NCI-H2227 treated with DMSO at 0.1 percent for 48 hours (cell line): ENCODE results near the gene PSTPIP2.
"Not testable (repeated sequence)": the region's sequence is repeated elsewhere in the genome, so short reads cannot be mapped to it uniquely, and the experiment has no call there.

Experiments used
- DNase-seq: peaks from one replicate; lab custom pipeline; 2025; lab: John Stamatoyannopoulos, UW

PSTPIP2 gene

DNA sequence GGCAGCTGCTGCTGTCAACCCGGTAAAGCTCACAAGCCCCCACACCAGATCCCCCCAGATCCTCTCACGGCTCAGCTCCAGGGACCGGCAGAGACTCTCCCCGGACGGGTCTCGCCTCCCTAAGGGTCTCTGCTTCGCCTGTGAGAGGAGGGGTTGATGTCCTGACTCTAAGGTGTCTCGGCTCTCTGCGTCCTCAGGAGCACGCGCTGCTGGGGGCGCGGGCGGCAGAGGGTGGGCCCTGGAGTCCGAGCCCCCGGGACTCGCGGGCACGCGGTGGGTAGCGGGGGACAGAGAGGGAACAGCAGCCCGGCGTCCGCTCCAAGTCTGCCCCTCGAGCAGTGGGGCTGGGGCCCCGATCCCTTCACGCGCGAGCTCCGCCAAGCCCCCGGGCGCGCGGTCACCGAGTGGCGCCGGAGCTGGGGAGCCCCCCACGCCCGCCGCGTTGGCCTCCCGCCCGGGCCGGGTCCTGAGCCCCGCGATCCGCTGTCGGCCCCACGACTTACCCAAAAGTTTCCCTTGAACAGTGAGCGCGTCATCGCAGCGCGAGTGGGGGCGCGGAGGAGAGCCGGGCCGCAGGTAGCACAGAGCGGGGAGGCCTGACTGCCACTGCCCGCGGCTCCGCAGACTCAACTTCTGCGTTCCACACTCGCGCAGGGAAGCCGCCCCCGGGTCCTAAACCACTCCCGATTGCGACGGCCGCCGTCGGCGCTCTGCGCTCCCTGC, at the start of gene PSTPIP2:
TSS of gene PSTPIP2 (minus strand) at position 608 of the 723 bp plus-strand sequence. CDS start at position 536, 72 bp downstream.
- DNase-seq = no peak

DNA sequence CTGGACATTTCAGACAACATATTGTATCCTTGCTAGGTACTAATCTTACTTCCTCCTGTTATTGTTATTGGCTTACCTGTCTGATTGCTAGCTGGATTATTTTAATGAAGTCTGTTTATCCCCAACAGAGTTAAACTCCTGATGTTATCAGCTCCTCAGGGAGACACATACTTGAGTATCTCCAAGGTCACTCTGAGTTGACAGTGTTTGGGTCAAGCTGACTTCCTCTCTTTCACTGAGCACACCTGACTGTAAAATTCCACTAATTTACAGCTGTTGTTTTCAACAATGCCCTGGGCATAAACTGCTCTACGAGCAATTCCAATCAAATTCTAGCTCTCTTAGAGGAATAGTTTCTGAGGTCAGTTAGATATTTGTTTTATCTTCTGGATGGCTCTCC, 41.7 kb upstream of the PSTPIP2 start:
- no peak for DNase-seq

- DNase-seq = no peak
Observed at GRCh38 chr18:46110406-46110805, 38.3 kb upstream of the PSTPIP2 start.

DNA sequence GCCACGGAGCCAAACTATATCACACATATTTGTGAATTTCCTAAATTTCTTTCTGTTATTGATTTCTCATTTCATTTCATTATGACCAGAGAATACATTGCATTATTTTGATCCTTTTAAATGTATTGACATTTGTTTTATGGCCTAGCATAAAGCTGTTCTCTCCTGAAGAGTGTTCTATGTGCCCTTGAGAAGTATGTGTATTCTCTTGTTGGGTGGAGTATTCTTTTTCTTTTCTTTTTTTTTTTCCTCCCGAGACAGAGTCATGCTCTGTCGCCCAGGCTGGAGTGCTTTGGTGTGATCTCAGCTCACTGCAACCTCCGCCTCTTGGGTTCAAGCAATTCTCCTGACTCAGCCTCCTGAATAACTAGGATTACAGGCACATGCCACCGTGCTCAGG, 37.3 kb upstream of the PSTPIP2 start:
- DNase-seq = no peak

DNA sequence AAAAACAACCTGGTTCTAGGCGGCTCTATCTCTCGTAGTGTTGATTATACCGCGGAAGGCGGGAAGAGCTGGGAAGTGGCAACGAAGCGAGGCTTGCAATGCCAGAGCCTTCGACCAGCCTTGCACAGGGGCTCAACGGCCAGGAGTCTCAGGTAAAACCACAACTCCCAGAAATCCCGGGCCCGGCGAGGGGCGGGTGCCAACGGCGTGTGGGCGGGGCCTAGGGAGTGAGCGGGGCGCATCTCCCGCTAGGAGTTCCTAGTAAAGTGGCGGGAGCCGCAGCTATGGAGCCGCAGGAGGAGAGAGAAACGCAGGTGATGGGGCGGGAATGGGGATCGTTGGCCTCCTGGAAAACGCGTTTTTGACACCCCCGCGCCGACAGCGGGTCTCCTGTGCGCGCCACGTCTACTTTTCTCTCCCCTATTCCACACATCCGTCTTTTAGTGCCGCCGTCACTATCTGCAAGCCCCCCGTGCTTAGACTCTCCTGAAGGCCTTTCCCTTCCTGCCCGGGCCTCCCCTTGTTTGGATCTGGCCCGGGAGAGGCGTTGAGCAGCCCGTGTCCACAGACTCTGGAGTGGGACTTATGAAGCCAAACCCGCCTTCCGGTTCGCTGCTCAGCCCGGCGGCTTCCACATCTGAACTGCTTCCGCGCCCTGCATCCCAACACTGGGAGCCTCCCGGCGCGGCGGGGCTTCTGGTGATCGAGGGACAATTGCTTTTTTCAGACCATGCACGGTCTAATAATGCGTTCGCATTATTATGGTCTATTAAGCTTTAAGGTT, 32.3 kb upstream of the PSTPIP2 start, which contains the start of gene HAUS1:
TSS of gene HAUS1 (plus strand) at position 258 of the 784 bp plus-strand sequence. CDS start at position 285, 27 bp downstream.
- DNase-seq = peak; percentile 97

DNA sequence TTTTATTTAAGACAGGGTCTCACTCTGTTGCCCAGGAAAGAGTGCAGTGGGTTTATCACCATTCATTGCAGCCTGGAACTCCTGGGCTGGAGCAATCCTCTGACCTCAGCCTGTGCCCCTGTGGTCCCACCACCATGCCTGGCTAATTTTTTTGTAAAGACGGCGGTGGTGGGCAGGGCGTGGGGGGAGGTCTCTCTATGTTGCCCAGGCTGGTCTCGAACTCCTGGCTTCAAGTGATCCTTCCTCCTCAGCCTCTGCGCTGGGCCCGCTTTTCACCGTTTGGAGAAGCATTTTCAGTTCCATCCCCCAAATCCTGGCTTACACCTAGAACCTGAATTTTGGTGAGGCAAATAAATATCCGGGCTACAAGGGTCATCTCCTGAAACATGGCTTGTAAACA, 27.4 kb upstream of the PSTPIP2 start:
- no peak for DNase-seq

DNA sequence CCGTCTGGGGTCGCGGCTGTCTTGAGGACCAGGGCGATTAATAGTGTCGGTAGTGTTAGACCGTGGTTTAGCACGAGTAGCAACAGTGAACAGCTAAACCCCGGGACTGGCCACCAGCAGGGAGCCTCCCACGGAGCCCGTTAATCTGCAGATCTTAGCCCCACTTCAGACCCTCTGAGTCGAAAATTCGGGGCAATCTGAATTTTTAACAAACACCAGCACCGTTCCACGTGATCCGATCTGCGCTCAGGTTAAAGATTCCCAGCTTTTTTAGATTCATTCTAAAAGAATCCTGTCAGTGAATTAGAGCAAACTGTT, 26.5 kb upstream of the PSTPIP2 start:
- no peak for DNase-seq

DNA sequence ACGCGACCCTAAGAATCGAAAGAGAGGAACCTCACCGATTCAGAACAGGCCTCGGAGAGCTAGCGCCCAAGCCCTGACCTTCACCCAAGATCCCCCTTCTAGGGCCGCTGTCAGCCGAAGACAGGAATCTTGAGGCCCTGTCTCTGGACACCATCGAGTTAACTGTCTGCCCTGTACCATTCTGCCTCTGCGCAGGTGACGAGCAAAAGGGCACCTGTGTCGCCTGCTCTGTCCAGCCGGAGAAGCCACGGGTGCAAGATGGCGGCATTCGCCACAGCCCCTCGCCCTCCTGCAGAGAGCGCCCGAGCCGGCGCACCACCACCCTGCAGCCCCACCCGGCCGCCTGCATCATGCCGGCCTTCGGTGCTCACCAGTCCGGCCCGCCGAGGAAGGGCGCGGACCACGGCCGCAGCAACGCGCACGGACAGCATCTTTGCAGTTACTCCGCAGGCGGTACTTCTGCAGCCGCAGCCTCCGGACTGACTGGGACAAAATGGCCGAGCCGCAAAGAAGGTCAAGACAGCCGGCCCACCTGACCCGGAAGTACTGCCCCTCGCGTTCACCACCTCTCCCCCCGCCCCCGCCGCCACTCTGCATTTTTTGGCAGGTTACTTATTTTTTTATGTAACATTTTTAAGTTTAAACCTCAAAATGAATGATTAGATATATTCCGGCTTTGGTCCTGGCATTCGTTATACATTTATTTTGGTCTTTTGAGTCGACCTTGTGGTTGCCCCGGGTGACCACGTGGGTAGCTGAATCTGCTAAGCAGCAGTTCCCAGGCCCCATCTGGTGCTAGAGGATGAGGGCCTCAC, 25.9 kb upstream of the PSTPIP2 start, which contains the start of gene ATP5F1A:
TSS of gene ATP5F1A (minus strand) at position 496 of the 815 bp plus-strand sequence. CDS start at position 431, 65 bp downstream.
- peak; percentile 95 for DNase-seq

GRCh38 chr18:46097431-46097800, 25.4 kb upstream of the PSTPIP2 start:
- no peak for DNase-seq

GRCh38 chr18:46096651-46097300, 24.7 kb upstream of the PSTPIP2 start:
- no peak for DNase-seq

DNA sequence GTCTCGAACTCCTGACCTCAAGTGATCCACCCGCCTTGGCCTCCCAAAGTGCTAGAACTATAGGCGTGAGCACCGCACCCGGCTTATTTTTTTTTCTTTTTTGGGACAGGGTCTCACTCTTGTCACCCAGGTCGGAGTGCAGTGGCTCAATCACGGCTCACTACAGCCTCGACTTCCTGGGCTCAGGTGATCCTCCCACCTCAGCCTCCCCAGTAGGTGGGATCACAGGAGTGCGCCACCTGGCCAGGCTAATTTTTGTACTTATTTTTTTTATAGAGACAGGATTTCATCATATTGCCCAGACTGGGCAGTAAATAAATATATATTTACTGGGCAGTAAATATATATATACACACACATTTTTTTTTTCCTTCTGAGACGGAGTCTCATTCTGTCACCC, 23.5 kb upstream of the PSTPIP2 start:
- DNase-seq = no peak

- DNase-seq = not testable (repeated sequence)
Observed at GRCh38 chr18:46088501-46088900, 16.4 kb upstream of the PSTPIP2 start.

GRCh38 chr18:46084431-46084830, 12.4 kb upstream of the PSTPIP2 start:
- DNase-seq = no peak

GRCh38 chr18:46080156-46080555, 8.1 kb upstream of the PSTPIP2 start:
- no peak for DNase-seq

- no peak for DNase-seq
Observed at GRCh38 chr18:46079336-46079735, 7.3 kb upstream of the PSTPIP2 start.

- DNase-seq = peak; percentile 77
Observed at GRCh38 chr18:46073474-46074331, 1.6 kb upstream of the PSTPIP2 start.

DNA sequence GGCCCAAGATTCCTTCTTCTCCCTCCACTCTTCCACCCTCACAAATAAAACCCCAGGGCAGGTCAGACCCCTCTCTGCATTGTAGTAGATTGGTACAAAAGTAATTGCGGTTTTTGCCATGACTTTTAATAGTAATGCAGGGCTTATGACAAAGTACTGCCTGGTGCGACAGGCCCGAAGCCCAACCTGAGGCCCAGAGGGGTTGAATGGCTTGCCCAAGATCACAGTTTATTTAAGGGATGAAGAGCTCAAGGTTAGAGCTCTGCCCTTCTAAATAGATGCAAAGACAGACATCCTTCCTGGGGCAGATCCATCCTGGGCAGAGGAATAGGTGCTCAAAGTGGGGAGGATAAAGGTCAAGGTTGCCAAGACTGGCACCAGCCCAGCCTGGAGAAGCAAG, 899 bp upstream of the PSTPIP2 start:
- DNase-seq = no peak

- DNase-seq = no peak
Observed at GRCh38 chr18:46072376-46072867, 362 bp upstream of the PSTPIP2 start.

GRCh38 chr18:46070815-46071652, 1.0 kb downstream of the PSTPIP2 start:
- no peak for DNase-seq

DNA sequence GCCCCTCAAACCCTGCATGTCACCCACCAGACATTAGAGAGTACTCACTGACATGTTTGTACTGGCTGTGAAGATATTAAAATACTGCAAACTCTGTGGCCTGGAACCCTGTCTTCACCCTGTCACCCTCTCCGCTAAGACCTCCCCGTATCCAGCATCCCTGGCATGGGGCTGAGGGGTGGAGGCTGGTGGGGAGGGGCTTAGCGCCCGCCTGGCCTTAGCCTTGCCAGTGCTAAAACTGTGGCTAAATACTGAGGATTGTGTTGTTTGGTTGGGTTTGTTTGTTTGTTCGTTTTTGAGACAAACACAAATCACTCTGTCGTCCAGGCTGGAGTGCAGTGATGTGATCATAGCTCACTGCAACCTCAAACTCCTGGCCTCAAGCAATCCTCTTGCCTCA, 1.8 kb downstream of the PSTPIP2 start:
- no peak for DNase-seq
